GM19043 (cell line): ENCODE results near the gene PTP4A2.

Source experiments
- ATAC-seq: cut with Tn5 transposase; IDR thresholded peaks from one replicate; pipeline ENCODE4 v1.9.1; 2021; ENCODE audit warnings: low read depth; ENCODE audit not compliant: unreplicated experiment

Gene PTP4A2

DNA sequence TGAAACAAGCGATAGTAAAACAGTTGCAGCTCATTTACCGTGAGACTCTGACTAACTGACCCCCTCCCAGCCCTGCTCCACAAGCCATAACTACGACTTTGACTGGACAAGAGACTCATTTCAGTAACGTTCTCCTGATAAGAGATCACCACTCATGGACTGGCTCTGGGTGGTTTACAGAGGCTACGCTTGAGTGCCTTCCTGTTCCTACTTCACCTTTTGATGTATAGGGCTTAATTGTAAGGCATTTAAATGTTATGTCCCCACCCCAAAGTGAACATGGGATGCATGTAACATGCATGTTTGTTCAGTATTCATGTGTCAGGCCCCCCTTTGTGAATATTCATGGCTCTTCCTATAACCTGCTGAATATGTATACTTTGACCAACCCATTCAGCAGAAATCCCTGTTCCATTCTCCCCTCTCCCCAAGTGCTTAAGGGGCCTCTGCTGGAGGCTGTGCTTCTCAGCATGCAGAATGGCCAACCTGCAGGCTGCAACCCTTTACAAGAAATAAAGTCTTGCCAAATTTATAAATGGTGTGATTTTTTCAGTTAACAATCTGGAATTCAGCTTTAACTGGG lies 71.6 kb downstream of the PTP4A2 start:
- no peak for ATAC-seq

DNA sequence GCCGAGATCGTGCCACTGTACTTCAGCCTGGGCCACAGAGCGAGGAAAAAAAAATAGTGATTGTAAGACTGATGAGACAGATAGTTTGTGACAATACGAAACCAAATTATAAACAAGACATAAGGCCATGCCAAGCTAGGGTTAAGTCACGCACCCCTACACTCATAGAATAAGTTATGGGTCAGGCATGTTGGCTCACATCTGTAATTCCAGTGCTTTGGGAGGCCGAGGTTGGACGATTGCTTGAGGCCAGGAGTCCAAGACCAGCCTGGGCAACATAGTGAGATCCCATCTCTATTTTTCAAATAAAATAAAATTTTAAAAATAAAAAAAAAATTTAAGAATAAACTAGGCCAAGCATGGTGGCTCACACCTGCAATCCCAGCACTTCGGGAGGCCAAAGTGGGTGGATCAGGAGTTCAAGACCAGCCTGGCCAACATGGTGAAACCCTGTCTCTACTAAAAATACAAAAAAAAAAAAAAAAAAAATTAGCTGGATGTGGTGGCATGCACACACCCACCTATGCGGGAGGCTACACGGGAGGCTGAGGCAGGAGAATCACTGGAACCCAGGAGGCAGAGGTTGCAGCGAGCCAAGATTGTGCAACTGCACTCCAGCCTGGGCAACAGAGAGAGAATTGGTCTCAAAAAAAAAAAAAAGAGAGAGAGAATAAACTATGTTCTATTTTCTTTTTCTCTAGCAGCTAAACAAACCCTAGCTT lies 72.3 kb downstream of the PTP4A2 start:
- no peak for ATAC-seq

DNA sequence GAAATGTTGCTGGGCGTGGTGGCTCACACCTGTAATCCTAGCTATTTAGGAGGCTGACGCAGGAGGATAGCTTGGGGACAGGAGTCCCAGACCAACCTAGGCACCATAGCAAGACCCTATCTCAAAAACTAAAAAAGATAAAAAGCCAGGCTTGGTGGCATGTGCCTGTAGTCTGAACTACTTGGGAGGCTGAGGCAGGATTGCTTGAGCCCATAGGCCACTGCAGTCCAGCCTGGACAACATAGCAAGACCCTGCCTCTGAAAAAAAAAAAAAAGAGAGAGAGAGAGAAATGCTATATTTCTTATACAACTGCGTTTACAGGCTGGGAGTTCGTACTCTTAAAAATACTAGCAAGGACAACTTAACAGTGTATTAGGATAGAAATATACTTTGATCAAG lies 76.1 kb downstream of the PTP4A2 start:
- no peak for ATAC-seq

DNA sequence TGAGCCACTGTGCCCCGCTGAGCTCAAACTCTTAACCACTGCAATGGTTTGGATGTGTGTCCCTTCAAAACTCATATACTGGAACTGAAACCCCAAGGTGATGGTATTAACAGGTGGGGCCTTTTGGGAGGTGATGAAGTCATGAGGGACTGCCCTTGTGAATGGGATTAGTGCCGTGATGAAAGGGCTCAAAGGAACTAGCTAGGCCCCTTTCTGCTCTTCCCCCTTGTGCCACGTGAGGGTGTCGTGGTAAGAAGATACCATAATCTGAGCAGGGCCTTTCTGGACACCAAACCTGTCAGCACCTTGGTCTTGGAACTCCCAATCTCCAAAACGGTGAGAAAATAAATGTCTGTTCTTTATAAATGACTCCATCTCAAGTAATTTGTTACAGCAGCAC lies 76.8 kb downstream of the PTP4A2 start:
- ATAC-seq = no peak

DNA sequence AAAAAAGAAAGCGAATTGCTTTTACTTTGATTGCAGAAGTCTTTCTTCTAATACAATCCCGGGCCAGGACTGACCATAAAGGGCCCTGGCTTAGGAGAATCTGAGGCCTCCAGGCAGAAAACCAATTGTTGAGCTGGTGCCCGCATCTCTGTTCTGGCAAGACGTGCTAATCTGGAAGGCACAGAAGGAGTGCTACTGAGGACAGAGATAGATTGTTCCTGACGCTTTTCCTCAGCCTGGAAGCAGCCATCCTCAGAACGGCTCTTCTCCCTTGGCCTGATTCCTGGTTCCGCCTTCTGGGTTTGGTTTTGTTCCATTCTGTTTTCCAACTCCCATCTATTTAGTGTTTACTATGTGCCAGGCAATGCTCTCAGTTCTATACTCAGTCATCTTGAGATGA lies 77.6 kb downstream of the PTP4A2 start:
- ATAC-seq = no peak

DNA sequence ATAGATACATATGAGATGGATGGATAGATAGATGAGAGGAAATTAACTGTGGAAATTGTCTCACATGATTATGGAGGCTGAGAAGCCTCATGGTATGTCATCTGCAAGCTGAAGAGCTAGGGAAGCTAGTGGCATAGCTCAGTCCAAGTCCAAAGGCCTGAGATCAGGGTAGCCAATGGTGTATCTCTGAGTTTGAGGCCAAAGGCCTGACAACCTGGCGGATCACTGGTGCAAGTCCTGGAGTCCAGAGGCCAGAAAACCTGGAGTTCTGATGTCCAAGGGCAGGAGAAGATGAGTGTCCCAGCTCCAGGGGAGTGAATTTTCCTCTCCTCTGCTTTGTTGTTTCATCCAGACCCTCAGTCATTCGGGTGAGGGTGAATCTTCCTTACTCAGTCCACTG lies 78.4 kb downstream of the PTP4A2 start:
- no peak for ATAC-seq

DNA sequence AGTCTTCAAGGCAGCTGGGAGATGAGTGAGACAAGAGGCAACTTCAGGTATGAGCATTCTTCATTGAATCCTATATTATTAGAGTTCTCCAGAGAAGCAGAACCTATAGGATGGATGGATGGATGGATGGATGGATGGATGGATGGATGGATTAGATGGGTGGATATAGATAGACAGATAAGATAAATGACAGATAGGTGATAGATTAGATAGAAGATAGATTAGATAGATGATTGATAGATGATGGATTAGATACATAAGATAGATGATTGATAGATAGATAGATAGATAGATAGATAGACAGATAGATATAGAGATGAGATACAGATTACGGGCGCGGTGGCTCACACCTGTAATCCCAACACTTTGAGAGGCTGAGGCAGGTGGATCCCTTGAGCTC lies 79.1 kb downstream of the PTP4A2 start:
- no peak for ATAC-seq

DNA sequence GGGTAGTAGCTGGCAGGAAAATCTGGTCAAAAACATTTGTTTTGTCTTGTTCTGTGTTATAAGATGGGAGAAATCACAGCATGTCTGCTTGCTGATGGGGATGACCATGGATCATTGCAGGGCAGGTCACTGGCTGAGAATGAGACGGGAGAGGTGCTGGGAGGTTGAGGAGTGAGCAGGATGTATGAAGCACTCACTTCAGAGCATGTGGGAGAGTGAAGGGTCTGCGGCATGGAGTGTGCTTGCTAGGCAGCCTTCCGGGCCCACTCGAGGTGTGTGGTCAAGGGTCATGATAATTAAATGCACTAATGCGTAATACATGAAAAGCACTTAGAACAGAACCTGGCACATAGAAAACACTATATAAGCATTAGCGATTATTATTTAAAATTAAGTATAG lies 80.3 kb downstream of the PTP4A2 start:
- ATAC-seq = no peak
